Lung (tissue), 12 donors: ENCODE results near the gene LRRC8D. TPM values are rescaled to one million over a fixed set of nuclear protein-coding genes. Genes with fewer than 3 reads are reported as not detected.

Experiments used
- ATAC-seq: fragments of 200-7000 bp; cut with Tn5 transposase; one replicate; pipeline ENCODE4 v1.9.1; 2020; ENCODE audit warnings: moderate number of reproducible peaks; ENCODE audit not compliant: insufficient read depth, low FRiP score
- DNase-seq, 3 donors: peaks; one replicate each; pipeline ENCODE4 v3.0.0-alpha.2; 2013 to 2017
- H3K27ac ChIP-seq, 2 donors: one replicate each; pipeline ENCODE4 v1.5.1; 2013; ENCODE audit warnings: mild to moderate bottlenecking in 2 of 2, moderate library complexity in 2 of 2, control low read depth in 1 of 2, inconsistent platforms in 1 of 2, low read depth in 1 of 2, low read length in 1 of 2
- H3K27me3 ChIP-seq, 3 donors: one replicate each; pipeline ENCODE4 v1.5.1; 2013; ENCODE audit warnings: low read length in 2 of 3; ENCODE audit not compliant: control insufficient read depth in 3 of 3, insufficient read depth in 3 of 3
- H3K36me3 ChIP-seq, 4 donors: one replicate each; pipeline ENCODE4 v1.5.1; 2013; ENCODE audit warnings: low read length in 4 of 4, mild to moderate bottlenecking in 1 of 4, moderate library complexity in 1 of 4; ENCODE audit not compliant: control insufficient read depth in 4 of 4, insufficient read depth in 4 of 4
- H3K4me1 ChIP-seq, 5 donors: one replicate each; pipeline ENCODE4 v1.5.1; 2013; ENCODE audit warnings: low read length in 5 of 5, mild to moderate bottlenecking in 2 of 5, moderate library complexity in 1 of 5; ENCODE audit not compliant: control insufficient read depth in 5 of 5, insufficient read depth in 5 of 5
- H3K4me3 ChIP-seq: one replicate; pipeline ENCODE4 v1.5.1; 2013; ENCODE audit warnings: mild to moderate bottlenecking, control low read depth, moderate library complexity
- H3K9ac ChIP-seq, 2 donors: one replicate each; pipeline ENCODE4 v1.5.1; 2013; ENCODE audit warnings: low read length in 2 of 2, control low read depth in 1 of 2; ENCODE audit not compliant: insufficient read depth in 1 of 2
- H3K9me3 ChIP-seq, 4 donors: one replicate each; pipeline ENCODE4 v1.5.1; 2013; ENCODE audit warnings: low read length in 3 of 4, mild to moderate bottlenecking in 1 of 4, moderate library complexity in 1 of 4; ENCODE audit not compliant: control insufficient read depth in 4 of 4, insufficient read depth in 3 of 4
- WGBS, 2 donors: extraction: QIAGEN DNeasy Blood & Tissue Kit; methylation state at CpG; one replicate each; pipeline ENCODE4 v1.1.7; 2013; 5-methylcytosine and 5-hydroxymethylcytosine counted together
- polyA plus RNA-seq, 2 donors: library from polyadenylated mRNA; stranded (reverse); fragments of 200-250 nt; gene quantifications; one replicate each; pipeline ENCODE4 v1.2.1, GENCODE V29; 2013
- total RNA-seq, 2 donors: library from RNA; depleted of rRNA in 1 of 2; stranded (reverse); fragments of >200 nt in 1 of 2; gene quantifications; one replicate each; pipeline ENCODE4 v1.2.1, GENCODE V29; 2014 to 2021
- TF ChIP-seq, protein P1 (sequence below): IDR thresholded peaks from 2 replicates; pipeline ENCODE4 v1.5.1; 2012; ENCODE audit warnings: mild to moderate bottlenecking; ENCODE audit errors: control extremely low read depth, extremely low read depth
- donor health status: control.
- donor health status: control.
- donor health status: Bipolar disorder and iron deficiency.
- donor health status: healthy.
- donor health status: DM: yes; HTN: yes; CAD: no.

The LRRC8D gene
- total and polyA plus RNA-seq, 4 donors, result 5.1 to 24.2 (median 11.3) TPM

- Histone ChIP-seq H3K27me3 (no peaks in the 10 kb centered on the region), H3K4me3 (no peak overlapping the region), H3K9ac (no peak overlapping the region), H3K4me1 (peaks cover 0 to 31% (median 4%) of the 10 kb centered on the region in 5 donors), H3K36me3 (peaks cover 0 to 1% (median 0%) of the 10 kb centered on the region in 4 donors), H3K27ac (no peak overlapping the region), H3K9me3 (no peaks in the 10 kb centered on the region)
- DNase-seq (no peak), ATAC-seq (no peak)
- WGBS, 2 donors, result 86 to 93% methylated on average over 2 of the region's 2 CpGs
- TF ChIP-seq, protein P1, sequence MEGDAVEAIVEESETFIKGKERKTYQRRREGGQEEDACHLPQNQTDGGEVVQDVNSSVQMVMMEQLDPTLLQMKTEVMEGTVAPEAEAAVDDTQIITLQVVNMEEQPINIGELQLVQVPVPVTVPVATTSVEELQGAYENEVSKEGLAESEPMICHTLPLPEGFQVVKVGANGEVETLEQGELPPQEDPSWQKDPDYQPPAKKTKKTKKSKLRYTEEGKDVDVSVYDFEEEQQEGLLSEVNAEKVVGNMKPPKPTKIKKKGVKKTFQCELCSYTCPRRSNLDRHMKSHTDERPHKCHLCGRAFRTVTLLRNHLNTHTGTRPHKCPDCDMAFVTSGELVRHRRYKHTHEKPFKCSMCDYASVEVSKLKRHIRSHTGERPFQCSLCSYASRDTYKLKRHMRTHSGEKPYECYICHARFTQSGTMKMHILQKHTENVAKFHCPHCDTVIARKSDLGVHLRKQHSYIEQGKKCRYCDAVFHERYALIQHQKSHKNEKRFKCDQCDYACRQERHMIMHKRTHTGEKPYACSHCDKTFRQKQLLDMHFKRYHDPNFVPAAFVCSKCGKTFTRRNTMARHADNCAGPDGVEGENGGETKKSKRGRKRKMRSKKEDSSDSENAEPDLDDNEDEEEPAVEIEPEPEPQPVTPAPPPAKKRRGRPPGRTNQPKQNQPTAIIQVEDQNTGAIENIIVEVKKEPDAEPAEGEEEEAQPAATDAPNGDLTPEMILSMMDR, result no peak
Observed at GRCh38 chr1:89907727-89908212, 86.9 kb downstream of the LRRC8D start.

GRCh38 chr1:89908273-89908671 is 87.4 kb downstream of the LRRC8D start:
- DNase-seq (no peak), ATAC-seq (no peak)
- Histone ChIP-seq H3K27ac (peak overlapping the region in 1 of 2 donors; percentile 26), H3K27me3 (no peaks in the 10 kb centered on the region), H3K9ac (no peak overlapping the region), H3K36me3 (peaks cover 0 to 1% (median 0%) of the 10 kb centered on the region in 4 donors), H3K4me1 (peaks cover 0 to 34% (median 4%) of the 10 kb centered on the region in 5 donors), H3K4me3 (no peak overlapping the region), H3K9me3 (no peaks in the 10 kb centered on the region)
- TF ChIP-seq, protein P1, result no peak
- WGBS, 2 donors, result 97% methylated on average over 2 of the region's 2 CpGs

- Histone ChIP-seq H3K4me1 (peaks cover 0 to 32% (median 4%) of the 10 kb centered on the region in 5 donors), H3K9ac (no peak overlapping the region), H3K36me3 (peaks cover 0 to 1% (median 0%) of the 10 kb centered on the region in 4 donors), H3K27me3 (no peaks in the 10 kb centered on the region), H3K4me3 (no peak overlapping the region), H3K9me3 (no peaks in the 10 kb centered on the region), H3K27ac (peak overlapping the region in 1 of 2 donors; percentile 26)
- TF ChIP-seq, protein P1, result no peak
- WGBS, 2 donors, result 24 to 42% methylated on average over 5 of the region's 5 CpGs
- no peak for ATAC-seq
- peak in 2 of 3 donors; percentile 21 to 57 for DNase-seq
Observed at GRCh38 chr1:89908672-89909436, 88.0 kb downstream of the LRRC8D start.
